Measurements from ENCODE around the gene CTSL. TPM values are rescaled to one million over a fixed set of nuclear protein-coding genes. Genes with fewer than 3 reads are reported as not detected.

The CTSL gene
- total and polyA plus RNA-seq, 2 of the 13 experiments (the other 11 are each of a cell fraction or from before 2014, with no cell fraction given), result 78.1 to 113 TPM

DNA sequence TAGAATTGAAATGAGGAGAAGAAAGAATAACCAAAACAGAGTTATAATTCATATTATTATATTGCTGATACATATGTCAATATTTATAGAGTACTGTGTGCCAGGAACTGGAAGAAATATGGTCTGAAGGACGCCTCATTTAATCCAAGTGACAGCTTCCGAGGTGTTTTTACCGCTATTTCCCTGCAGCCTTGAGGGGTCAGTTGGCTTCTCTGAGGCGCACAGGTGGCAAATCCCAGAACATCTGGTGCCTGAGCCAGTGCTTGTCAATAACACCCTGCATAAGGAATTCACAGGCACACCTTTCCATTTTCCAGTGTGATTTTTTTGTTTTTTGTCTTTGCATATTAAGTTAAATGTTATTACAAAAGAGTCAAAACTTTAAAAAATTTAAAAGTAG is 43.3 kb upstream of the CTSL start (continued):
- TF ChIP-seq ZNF781 (CRISPR knock-in tag; IDR thresholded peaks at IDR 0.05; ENCODE audit: borderline replicate concordance, not compliant biosample characterization) (no peak), ZBTB46 (CRISPR knock-in tag; IDR thresholded peaks at IDR 0.05; ENCODE audit: borderline replicate concordance) (no peak), CBX2 (IDR thresholded peaks at IDR 0.05; ENCODE audit: low read depth, low read length) (no peak), CBX2 (CRISPR knock-in tag; IDR thresholded peaks at IDR 0.05; ENCODE audit: low read depth) (no peak), ZNF644 (CRISPR knock-in tag; IDR thresholded peaks at IDR 0.05; ENCODE audit: low read depth) (no peak)

- Histone ChIP-seq H2AFZ (ENCODE audit: low read length) (no peak overlapping the region), H3K4me3 (replicated peaks in 1 of 3; ENCODE audit: insufficient read depth in 1 of 3, low read depth in 2 of 3, low read length in 3 of 3) (no peak overlapping the region), H3K79me2 (ENCODE audit: insufficient read depth, low read length) (no peaks in the 10 kb centered on the region), H3K36me3 (replicated peaks in 1 of 2; ENCODE audit: control insufficient read depth in 1 of 2, insufficient read depth in 2 of 2, low read length in 2 of 2) (peaks cover 22 to 61% of the 10 kb centered on the region in 2 experiments), H3K27ac (ENCODE audit: extremely low read length, insufficient read depth, low read length) (no peak overlapping the region), H4K20me1 (ENCODE audit: insufficient read depth, low read length) (0 out of 2 replicates have a peak, but pooled peaks cover 3% of the 10 kb centered on the region), H3K9ac (ENCODE audit: insufficient read depth, low read depth, low read length) (no peak overlapping the region), H3K9me3 (ENCODE audit: low read length) (no peaks in the 10 kb centered on the region), H3K4me2 (ENCODE audit: low read depth, low read length) (no peak overlapping the region), H3K4me1 (ENCODE audit: insufficient read depth, low read length) (no peaks in the 10 kb centered on the region), H3K27me3 (ENCODE audit: control insufficient read depth in 1 of 2, insufficient read depth in 2 of 2, low read length in 2 of 2) (no peaks in the 10 kb centered on the region)
- BruUV-seq (replicated peaks), result no TSS peak
- TF ChIP-seq HNF1A (IDR thresholded peaks at IDR 0.05; ENCODE audit: low read depth), result no peak
- no peak for TF ChIP-seq HNF1A (CRISPR knock-in tag; IDR thresholded peaks at IDR 0.05; ENCODE audit: borderline replicate concordance)
- no peak for TF ChIP-seq CHD2 (IDR thresholded peaks at IDR 0.05; ENCODE audit: low read depth, low read length)
- 0 out of 2 replicates have a peak, but pooled peaks have one; percentile 16 for TF ChIP-seq NFKB2 (CRISPR knock-in tag; IDR thresholded peaks at IDR 0.05; ENCODE audit: borderline replicate concordance)
- 0 out of 2 replicates have a peak, but pooled peaks have one; percentile 8 for TF ChIP-seq HNRNPL (IDR thresholded peaks at IDR 0.05; ENCODE audit: low read depth, low read length)
- TF ChIP-seq AGO2 (optimal IDR thresholded peaks at IDR 0.05; ENCODE audit: low read depth, low read length), result peak; percentile 20
- CTCF ChIA-PET (ENCODE audit: low intra/inter-chr PET ratio, low total read pairs), result interaction anchor here (1.3 to 1.5 kb wide), 2 partner anchors 43 to 129 kb away, joined by 3 to 23 read pairs; no protein-coding TSS in a partner anchor
- WGBS (ENCODE audit: low lambda C conversion rate), result 99% methylated on average over 10 of the region's 24 CpGs
- in situ Hi-C loops (cut with HindIII; ENCODE audit: extremely low pct_ligation_motif_present, low pct_unique_long_range_greater_than_20kb), result no loop called here
- intact Hi-C loops (cut with micrococcal nuclease; ENCODE audit: unreplicated experiment), result loop anchor here (1.0 to 10.0 kb wide), 3 partner anchors 43 to 361 kb away; partner anchors contain the start of gene CTSL
- POLR2A ChIA-PET, result no interaction called here
- ATAC-seq (peak; percentile 70), DNase-seq (ENCODE audit: low spot score) (no peak), FAIRE-seq (no peak)
Measured at GRCh38 chr9:87683751-87684626, 41.9 kb upstream of the CTSL start.
